NCI-H1105 (cell line): ENCODE data around the gene KRTAP10-4.

Source experiments
- DNase-seq: peaks from one replicate; lab custom pipeline; 2025; lab: John Stamatoyannopoulos, UW

Gene KRTAP10-4

DNA sequence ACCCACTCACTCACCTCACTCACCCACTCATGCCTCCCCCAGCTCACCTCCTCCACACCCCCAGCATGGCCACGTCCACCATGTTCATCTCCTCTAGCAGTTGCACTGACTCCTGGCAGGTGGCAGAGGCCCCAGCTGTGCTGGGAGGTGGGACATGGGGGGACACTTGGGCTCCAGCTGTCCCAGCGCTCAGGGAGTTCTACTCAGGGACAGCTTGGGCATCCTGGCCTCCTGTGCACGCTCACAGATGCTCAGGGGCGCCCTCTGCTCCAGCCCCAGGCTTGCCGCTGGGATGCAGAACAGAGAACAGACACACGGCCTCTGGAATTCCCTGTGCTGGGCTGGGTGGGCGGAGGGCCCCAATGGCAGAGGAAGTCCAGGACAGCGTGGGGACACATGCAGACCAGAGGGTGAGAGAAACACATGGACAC, 43.6 kb downstream of the KRTAP10-4 start:
- no peak for DNase-seq

DNA sequence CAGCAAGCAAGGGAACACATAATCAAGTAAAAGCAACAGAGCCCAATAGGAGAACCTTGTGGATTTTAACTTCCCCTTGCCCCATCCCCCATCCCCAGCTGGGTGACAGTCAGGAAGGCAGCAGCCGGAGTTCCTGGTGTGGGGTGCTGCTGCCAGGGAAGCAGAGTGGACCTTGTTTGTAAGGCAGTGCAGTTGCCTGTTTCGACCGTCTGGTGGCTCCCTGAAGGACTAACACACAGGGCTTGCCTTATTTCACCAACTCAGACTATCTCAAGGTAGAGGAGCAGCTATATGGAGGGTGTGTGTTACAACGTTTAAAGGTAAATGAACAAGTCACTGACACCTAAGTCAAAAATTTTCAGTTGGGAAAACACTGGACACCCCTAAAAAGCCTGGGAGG, 45.0 kb downstream of the KRTAP10-4 start:
- DNase-seq, result no peak

DNA sequence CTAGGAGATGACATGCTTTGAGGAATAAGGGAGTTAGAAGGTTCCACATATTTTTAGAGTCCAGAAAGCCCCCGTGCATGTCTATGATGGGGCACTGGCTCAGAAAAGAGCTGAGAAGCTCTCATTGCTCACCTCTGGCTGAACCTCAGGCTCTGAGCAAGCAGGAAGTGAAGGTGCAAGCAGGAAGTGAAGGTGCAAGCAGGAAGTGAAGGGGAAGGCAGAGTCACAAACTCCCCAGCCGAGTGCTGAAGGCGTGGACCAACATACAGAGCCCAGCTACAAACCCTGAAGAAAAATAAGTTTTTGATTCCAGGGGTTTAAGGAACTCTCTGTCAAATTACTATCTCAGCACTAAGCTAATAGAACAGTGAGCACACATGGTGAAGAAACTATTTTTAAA, 45.4 kb downstream of the KRTAP10-4 start:
- DNase-seq, result no peak

DNA sequence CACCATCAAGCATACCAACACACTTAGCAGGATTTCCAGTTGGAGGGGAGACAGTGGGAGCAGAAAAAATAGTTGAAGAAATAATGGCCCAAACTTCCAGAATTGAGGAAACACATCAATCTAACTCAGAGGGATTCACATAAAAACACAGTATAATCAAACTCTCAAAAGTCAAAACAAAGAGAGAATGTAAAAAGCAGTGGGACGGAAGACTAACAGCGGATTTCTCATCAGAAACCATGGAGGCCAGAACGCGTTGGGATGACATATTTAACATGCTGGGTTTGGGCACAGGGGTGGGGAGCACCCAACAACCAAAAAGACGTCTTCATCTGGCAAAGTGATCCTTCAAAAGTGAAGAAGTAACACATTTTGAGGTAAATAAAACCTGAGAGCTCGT, 46.4 kb downstream of the KRTAP10-4 start:
- no peak for DNase-seq

DNA sequence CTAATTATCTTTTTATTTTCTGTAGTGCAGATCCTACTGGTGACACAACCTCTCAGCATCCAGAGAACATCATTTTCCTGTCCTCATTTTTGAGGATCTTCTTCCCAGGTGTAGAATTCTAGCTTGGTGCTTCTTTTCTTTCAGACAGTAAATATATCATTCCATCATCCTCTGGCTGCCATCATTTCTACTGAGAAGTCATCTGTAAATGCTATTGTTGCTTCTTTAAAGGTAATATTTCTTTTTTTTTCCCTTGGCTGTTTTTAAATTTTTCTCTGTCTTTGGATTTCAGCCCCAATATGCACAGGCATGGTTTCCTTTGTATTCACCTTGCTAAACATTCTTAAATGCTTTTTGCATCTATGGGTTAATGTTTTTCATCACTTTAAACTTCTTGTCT, 50.0 kb downstream of the KRTAP10-4 start:
- DNase-seq, result no peak
